ENCODE results near the gene CLIC5.

The CLIC5 gene

GRCh38 chr6:45966340-45966739 lies 49.3 kb downstream of the CLIC5 start:
- Histone ChIP-seq H2AFZ (ENCODE audit: low read depth) (peak overlapping the region; percentile 38; the same call in 1 of the 2 replicates), H3K27me3 (ENCODE audit: insufficient read depth, low read depth) (no peaks in the 10 kb centered on the region), H3K79me2 (ENCODE audit: insufficient read depth, low read depth) (no peaks in the 10 kb centered on the region), H3K4me1 (ENCODE audit: low read depth, poor library complexity, severe bottlenecking) (peaks cover 78% of the 10 kb centered on the region), H3K9ac (no peak overlapping the region; the same call in 1 of the 2 replicates), H3K27ac (peak overlapping the region; percentile 57; the same call in 1 of the 2 replicates), H3K4me2 (peak overlapping the region; percentile 80), H3K4me3 (IDR thresholded peaks at IDR 0.05; ENCODE audit: insufficient read depth, low read depth, low read length) (no peak overlapping the region), H4K20me1 (ENCODE audit: insufficient read depth) (no peaks in the 10 kb centered on the region), H3K36me3 (ENCODE audit: insufficient read depth) (no peaks in the 10 kb centered on the region)
- TF ChIP-seq CTCF (conservative IDR thresholded peaks at IDR 0.05; ENCODE audit: low read depth, low read length): no peak

GRCh38 chr6:45965792-45966191 lies 49.9 kb downstream of the CLIC5 start:
- Histone ChIP-seq H3K36me3 (ENCODE audit: insufficient read depth) (no peaks in the 10 kb centered on the region), H2AFZ (ENCODE audit: low read depth) (no peak overlapping the region), H3K4me3 (IDR thresholded peaks at IDR 0.05; ENCODE audit: insufficient read depth, low read depth, low read length) (no peak overlapping the region), H3K27me3 (ENCODE audit: insufficient read depth, low read depth) (no peaks in the 10 kb centered on the region), H3K9ac (no peak overlapping the region), H3K4me2 (peak overlapping the region; percentile 80), H3K27ac (no peak overlapping the region), H3K4me1 (ENCODE audit: low read depth, poor library complexity, severe bottlenecking) (peaks cover 78% of the 10 kb centered on the region), H3K79me2 (ENCODE audit: insufficient read depth, low read depth) (no peaks in the 10 kb centered on the region), H4K20me1 (ENCODE audit: insufficient read depth) (no peaks in the 10 kb centered on the region)
- no peak for TF ChIP-seq CTCF (conservative IDR thresholded peaks at IDR 0.05; ENCODE audit: low read depth, low read length)

GRCh38 chr6:45965007-45965406 lies 50.7 kb downstream of the CLIC5 start:
- Histone ChIP-seq H3K79me2 (ENCODE audit: insufficient read depth, low read depth) (no peaks in the 10 kb centered on the region), H3K9ac (no peak overlapping the region), H4K20me1 (ENCODE audit: insufficient read depth) (no peaks in the 10 kb centered on the region), H3K27ac (no peak overlapping the region), H3K36me3 (ENCODE audit: insufficient read depth) (no peaks in the 10 kb centered on the region), H2AFZ (ENCODE audit: low read depth) (no peak overlapping the region), H3K27me3 (ENCODE audit: insufficient read depth, low read depth) (no peaks in the 10 kb centered on the region), H3K4me2 (no peak overlapping the region; the same call in 1 of the 2 replicates), H3K4me3 (IDR thresholded peaks at IDR 0.05; ENCODE audit: insufficient read depth, low read depth, low read length) (no peak overlapping the region), H3K4me1 (ENCODE audit: low read depth, poor library complexity, severe bottlenecking) (peaks cover 78% of the 10 kb centered on the region)
- TF ChIP-seq CTCF (conservative IDR thresholded peaks at IDR 0.05; ENCODE audit: low read depth, low read length): no peak

- TF ChIP-seq CTCF (conservative IDR thresholded peaks at IDR 0.05; ENCODE audit: low read depth, low read length): no peak
These were observed 51.4 kb downstream of the CLIC5 start for GRCh38 chr6:45964300-45964699.

More at GRCh38 chr6:45964300-45964699, 51.4 kb downstream of the CLIC5 start:
- no peaks in the 10 kb centered on the region for H3K79me2 ChIP-seq (ENCODE audit: insufficient read depth, low read depth)
- no peaks in the 10 kb centered on the region for H4K20me1 ChIP-seq (ENCODE audit: insufficient read depth)
- peaks cover 79% of the 10 kb centered on the region for H3K4me1 ChIP-seq (ENCODE audit: low read depth, poor library complexity, severe bottlenecking)
- H3K36me3 ChIP-seq (ENCODE audit: insufficient read depth): no peaks in the 10 kb centered on the region
- H3K27ac ChIP-seq: no peak overlapping the region
- H3K9ac ChIP-seq: no peak overlapping the region
- no peak overlapping the region for H3K4me2 ChIP-seq
- no peak overlapping the region for H3K4me3 ChIP-seq (IDR thresholded peaks at IDR 0.05; ENCODE audit: insufficient read depth, low read depth, low read length)
- H2AFZ ChIP-seq (ENCODE audit: low read depth): no peak overlapping the region
- H3K27me3 ChIP-seq (ENCODE audit: insufficient read depth, low read depth): no peaks in the 10 kb centered on the region
